Upper lobe of left lung (tissue), 6 donors: ENCODE measurements around the gene GPR176. TPM values are rescaled to one million over a fixed set of nuclear protein-coding genes. Genes with fewer than 3 reads are reported as not detected.
A peak's percentile ranks its signal among the peaks of the same experiment; 100 is the strongest.

ENCODE experiments used
- ATAC-seq, 2 donors: fragments of 200-7000 bp; cut with Tn5 transposase; one replicate each; pipeline ENCODE4 v1.9.1; 2022; ENCODE audit warnings: mild to moderate bottlenecking in 2 of 2, moderate library complexity in 2 of 2; ENCODE audit not compliant: low FRiP score in 2 of 2
- DNase-seq, 2 donors: peaks; one replicate each; pipeline ENCODE4 v3.0.0-alpha.2; 2019 to 2020
- H3K27ac ChIP-seq, 4 donors: fragments of 200-600 bp; sonication (generic); one replicate each; pipeline ENCODE4 v1.5.1; 2016 to 2019
- H3K27me3 ChIP-seq, 4 donors: fragments of 200-600 bp; sonication (generic); one replicate each; pipeline ENCODE4 v1.5.1; 2017 to 2019
- H3K36me3 ChIP-seq, 4 donors: fragments of 200-600 bp; sonication (generic); one replicate each; pipeline ENCODE4 v1.5.1; 2016 to 2019
- H3K4me1 ChIP-seq, 4 donors: fragments of 200-600 bp; sonication (generic); one replicate each; pipeline ENCODE4 v1.5.1; 2018 to 2019
- H3K4me3 ChIP-seq, 4 donors: fragments of 200-600 bp; sonication (generic); one replicate each; pipeline ENCODE4 v1.5.1; 2017 to 2019; ENCODE audit warnings: mild to moderate bottlenecking in 2 of 4, moderate library complexity in 1 of 4
- H3K9me3 ChIP-seq, 4 donors: fragments of 200-600 bp; sonication (generic); one replicate each; pipeline ENCODE4 v1.5.1; 2018 to 2019
- CTCF ChIP-seq, 6 experiments: fragments of 450-650 bp in 4 of 6; fragments of 200-600 bp in 2 of 6; sonication (generic) in 2 of 6; IDR thresholded peaks; one replicate each; pipeline ENCODE4 v1.5.1; 2016 to 2019; ENCODE audit warnings: antibody characterized with exemption in 6 of 6
- EP300 ChIP-seq, 4 donors: sonication (generic); formaldehyde crosslinking; IDR thresholded peaks; one replicate each; pipeline ENCODE4 v1.5.1; 2017; ENCODE audit warnings: antibody characterized with exemption in 4 of 4, control low read depth in 2 of 4
- POLR2A ChIP-seq, 4 donors: fragments of 450-650 bp; IDR thresholded peaks; one replicate each; pipeline ENCODE4 v1.5.1; 2016 to 2017; ENCODE audit warnings: antibody characterized with exemption in 4 of 4, mild to moderate bottlenecking in 2 of 4
- POLR2AphosphoS5 ChIP-seq, 2 donors: sonication (generic); formaldehyde crosslinking; IDR thresholded peaks; one replicate each; pipeline ENCODE4 v1.5.1; 2017; ENCODE audit warnings: antibody characterized with exemption in 2 of 2
- WGBS, 2 donors: methylation state at CpG; one replicate each; pipeline ENCODE4 v1.1.5; 2017 to 2018; 5-methylcytosine and 5-hydroxymethylcytosine counted together
- small RNA-seq, 4 donors: library from RNA; depleted of rRNA; stranded (forward); fragments of <200 nt; gene quantifications; one replicate each; pipeline ENCODE3, GENCODE V24; 2016
- total RNA-seq, 6 donors: library from RNA; depleted of rRNA in 4 of 6; stranded (reverse); fragments of >200 nt in 4 of 6; gene quantifications; one replicate each; pipeline versions ENCODE4 v1.1.0 to v1.2.1, GENCODE V29; 2016 to 2021
- donor health status: DM: no; HTN: no; CAD: no; lungs with moderate emphysema.
- donor health status: DM: no; HTN: yes; CAD: no; lungs with severe emphysema.

The GPR176 gene
- total RNA-seq, 6 donors from 2014 or later: 1.4 to 12.0 (median 4.9) TPM

DNA sequence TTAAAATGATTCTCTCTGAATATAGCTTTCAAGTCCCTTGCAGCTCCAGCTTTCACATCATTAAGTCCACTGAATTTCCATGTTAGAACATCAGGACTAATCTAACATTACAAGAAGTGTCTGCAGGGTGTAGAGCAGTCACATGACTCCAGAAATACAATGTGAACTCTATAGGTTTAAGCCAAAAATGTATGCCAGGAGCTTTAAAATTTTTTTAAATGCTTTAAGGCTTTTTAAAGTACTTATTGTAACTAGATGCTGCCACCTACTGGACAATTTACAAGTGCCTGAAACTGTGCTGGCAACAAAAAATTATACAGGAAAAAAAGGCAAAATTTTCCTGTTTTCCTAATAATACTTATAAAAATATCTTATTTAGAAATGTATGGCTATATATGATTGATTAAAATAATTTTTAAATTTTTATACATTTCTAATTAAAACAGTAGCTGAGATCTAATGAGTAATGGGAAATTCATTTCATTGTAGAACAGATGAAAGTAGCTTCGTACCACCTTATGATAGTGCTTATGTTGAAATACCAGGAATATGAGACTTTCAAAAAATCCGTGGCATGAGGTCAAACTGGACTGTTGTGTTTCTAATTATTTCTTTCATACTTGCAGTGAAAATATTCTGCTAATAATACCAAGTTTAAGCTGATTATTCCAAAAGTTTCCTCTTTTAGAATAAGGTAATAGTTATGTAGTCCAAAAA, 163.1 kb downstream of the GPR176 start:
- TF ChIP-seq CTCF (IDR thresholded peaks at IDR 0.05): peak; percentile 33 to 76 (median 52)
- TF ChIP-seq EP300 (IDR thresholded peaks at IDR 0.05): no peak
- ATAC-seq (peak in 1 of 2 donors; percentile 34), DNase-seq (no peak)
- H3K4me1 ChIP-seq: no peaks in the 10 kb centered on the region
- H3K27me3 ChIP-seq: no peaks in the 10 kb centered on the region
- H3K27ac ChIP-seq: no peak overlapping the region
- 48% methylated on average over 2 of the region's 2 CpGs for WGBS, 2 donors
- H3K9me3 ChIP-seq: no peaks in the 10 kb centered on the region
- H3K4me3 ChIP-seq: no peak overlapping the region
- no peaks in the 10 kb centered on the region for H3K36me3 ChIP-seq

- Histone ChIP-seq H3K27ac (no peak overlapping the region), H3K36me3 (no peaks in the 10 kb centered on the region), H3K27me3 (no peaks in the 10 kb centered on the region), H3K4me1 (no peaks in the 10 kb centered on the region), H3K9me3 (no peaks in the 10 kb centered on the region), H3K4me3 (no peak overlapping the region)
- DNase-seq (no peak), ATAC-seq (no peak)
- WGBS, 2 donors: 85 to 91% methylated on average over 1 of the region's 1 CpG
- no peak for TF ChIP-seq POLR2A (IDR thresholded peaks at IDR 0.05)
- TF ChIP-seq POLR2AphosphoS5 (IDR thresholded peaks at IDR 0.05): no peak
- TF ChIP-seq CTCF (IDR thresholded peaks at IDR 0.05): no peak
- TF ChIP-seq EP300 (IDR thresholded peaks at IDR 0.05): no peak
Measured at GRCh38 chr15:39752991-39753390, 167.1 kb downstream of the GPR176 start.

DNA sequence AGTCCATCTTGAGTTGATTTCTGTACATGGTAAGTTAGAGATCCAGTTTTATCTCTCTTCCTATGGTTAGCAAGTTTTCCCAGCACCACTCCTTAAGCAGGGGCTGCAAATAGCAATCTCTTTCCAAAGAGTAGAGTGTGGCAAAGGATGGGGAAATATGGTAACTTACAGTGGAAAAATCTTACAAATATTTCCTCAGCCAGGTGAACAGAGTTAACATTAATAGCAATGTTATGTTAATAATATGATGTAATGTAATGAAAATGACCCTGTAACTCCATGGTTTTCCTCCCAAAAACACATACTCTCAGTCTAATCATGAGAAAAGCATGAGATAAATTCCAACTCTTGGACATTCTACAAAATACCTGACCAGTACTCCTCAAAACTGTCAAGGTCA, 167.8 kb downstream of the GPR176 start:
- TF ChIP-seq EP300 (IDR thresholded peaks at IDR 0.05) (no peak), POLR2AphosphoS5 (IDR thresholded peaks at IDR 0.05) (no peak), CTCF (IDR thresholded peaks at IDR 0.05) (no peak)
- no peaks in the 10 kb centered on the region for H3K36me3 ChIP-seq
- H3K27ac ChIP-seq: no peak overlapping the region
- H3K9me3 ChIP-seq: no peaks in the 10 kb centered on the region
- no peaks in the 10 kb centered on the region for H3K27me3 ChIP-seq
- no peak for DNase-seq
- H3K4me3 ChIP-seq: no peak overlapping the region
- ATAC-seq: no peak
- H3K4me1 ChIP-seq: no peaks in the 10 kb centered on the region

Small RNAs within 50 kb of the gene (small RNA-seq; reads per million reads assigned to genes)
- gene RF00019: 0 reads per million in 4 donors

Other genes with a start within 250 kb of the GPR176 start
- gene FSIP1, start 137.4 kb downstream of the GPR176 start, total RNA-seq: 1 to 10 TPM in 1 of 6 donors, under 1 TPM in 3, not detected in 2; 0.26 to 3.2 (median 0.79) TPM
- 10 to 100 TPM; 29.6 to 65.7 (median 42.3) TPM for gene EIF2AK4, start 13.8 kb upstream of the GPR176 start, total RNA-seq
- 100 to 1,000 TPM in 5 of 6 donors, 10 to 100 TPM in 1; 55.5 to 342 (median 191) TPM for gene SRP14, start 118.9 kb upstream of the GPR176 start, total RNA-seq
- gene BMF, start 188.6 kb upstream of the GPR176 start, total RNA-seq: 100 to 1,000 TPM in 1 of 6 donors, 10 to 100 TPM in 4, 1 to 10 TPM in 1; 9.9 to 118 (median 26.2) TPM
- 10 to 100 TPM in 1 of 6 donors, 1 to 10 TPM in 3, under 1 TPM in 1, not detected in 1; 0.79 to 12.1 (median 2.7) TPM for gene BUB1B, start 240.8 kb upstream of the GPR176 start, total RNA-seq